Limb (tissue), 2 donors: ENCODE data around the gene IRF7.

ENCODE experiments used
- DNase-seq, 2 donors: peaks; one replicate each; pipeline ENCODE4 v3.0.0-alpha.2; 2016; ENCODE audit errors: extremely low spot score in 2 of 2

IRF7 gene

GRCh38 chr11:563812-564578, 51.8 kb downstream of the IRF7 start:
- peak in 1 of 2 donors; percentile 34 for DNase-seq

- no peak for DNase-seq
Measured at GRCh38 chr11:563066-563811, 52.5 kb downstream of the IRF7 start.
